ENCODE measurements around the gene SH3D19. TPM values are rescaled to one million over a fixed set of nuclear protein-coding genes. Genes with fewer than 3 reads are reported as not detected.

The SH3D19 gene
- total RNA-seq, 1 donor from 2014 or later: 4.9 TPM

DNA sequence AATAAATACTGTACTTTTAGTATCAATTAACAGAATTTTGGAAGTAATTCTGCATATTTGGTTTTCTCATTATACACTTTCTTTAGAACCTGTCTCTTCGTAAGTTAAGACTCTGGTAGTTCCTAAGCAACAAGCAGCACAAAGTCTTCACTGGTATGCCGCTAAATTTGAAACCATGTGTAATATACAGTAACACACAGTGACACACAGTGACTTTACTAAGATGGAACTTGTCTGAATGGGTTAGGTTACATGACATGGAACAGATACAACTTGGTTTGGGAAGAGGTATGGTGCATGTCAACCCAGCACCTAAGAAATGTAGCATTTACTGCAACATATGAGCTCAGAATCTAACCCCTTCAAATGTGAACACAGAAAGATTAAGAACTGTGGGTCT, 132.0 kb downstream of the SH3D19 start:
- no peak overlapping the region for H3K27ac Mint-ChIP-seq (ENCODE audit: unreplicated experiment)
- TF ChIP-seq, protein P1, sequence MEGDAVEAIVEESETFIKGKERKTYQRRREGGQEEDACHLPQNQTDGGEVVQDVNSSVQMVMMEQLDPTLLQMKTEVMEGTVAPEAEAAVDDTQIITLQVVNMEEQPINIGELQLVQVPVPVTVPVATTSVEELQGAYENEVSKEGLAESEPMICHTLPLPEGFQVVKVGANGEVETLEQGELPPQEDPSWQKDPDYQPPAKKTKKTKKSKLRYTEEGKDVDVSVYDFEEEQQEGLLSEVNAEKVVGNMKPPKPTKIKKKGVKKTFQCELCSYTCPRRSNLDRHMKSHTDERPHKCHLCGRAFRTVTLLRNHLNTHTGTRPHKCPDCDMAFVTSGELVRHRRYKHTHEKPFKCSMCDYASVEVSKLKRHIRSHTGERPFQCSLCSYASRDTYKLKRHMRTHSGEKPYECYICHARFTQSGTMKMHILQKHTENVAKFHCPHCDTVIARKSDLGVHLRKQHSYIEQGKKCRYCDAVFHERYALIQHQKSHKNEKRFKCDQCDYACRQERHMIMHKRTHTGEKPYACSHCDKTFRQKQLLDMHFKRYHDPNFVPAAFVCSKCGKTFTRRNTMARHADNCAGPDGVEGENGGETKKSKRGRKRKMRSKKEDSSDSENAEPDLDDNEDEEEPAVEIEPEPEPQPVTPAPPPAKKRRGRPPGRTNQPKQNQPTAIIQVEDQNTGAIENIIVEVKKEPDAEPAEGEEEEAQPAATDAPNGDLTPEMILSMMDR (IDR thresholded peaks at IDR 0.05; ENCODE audit: partially characterized antibody, unreplicated experiment): no peak
- no peaks in the 10 kb centered on the region for H3K27me3 Mint-ChIP-seq (ENCODE audit: unreplicated experiment)
- peaks cover 18% of the 10 kb centered on the region for H3K36me3 Mint-ChIP-seq (ENCODE audit: unreplicated experiment)
- H3K9me3 Mint-ChIP-seq (ENCODE audit: unreplicated experiment): peaks cover 5% of the 10 kb centered on the region
- H3K4me3 Mint-ChIP-seq (ENCODE audit: unreplicated experiment): no peak overlapping the region
- H3K4me1 Mint-ChIP-seq (ENCODE audit: low read depth, unreplicated experiment): no peaks in the 10 kb centered on the region
- no peak for DNase-seq

DNA sequence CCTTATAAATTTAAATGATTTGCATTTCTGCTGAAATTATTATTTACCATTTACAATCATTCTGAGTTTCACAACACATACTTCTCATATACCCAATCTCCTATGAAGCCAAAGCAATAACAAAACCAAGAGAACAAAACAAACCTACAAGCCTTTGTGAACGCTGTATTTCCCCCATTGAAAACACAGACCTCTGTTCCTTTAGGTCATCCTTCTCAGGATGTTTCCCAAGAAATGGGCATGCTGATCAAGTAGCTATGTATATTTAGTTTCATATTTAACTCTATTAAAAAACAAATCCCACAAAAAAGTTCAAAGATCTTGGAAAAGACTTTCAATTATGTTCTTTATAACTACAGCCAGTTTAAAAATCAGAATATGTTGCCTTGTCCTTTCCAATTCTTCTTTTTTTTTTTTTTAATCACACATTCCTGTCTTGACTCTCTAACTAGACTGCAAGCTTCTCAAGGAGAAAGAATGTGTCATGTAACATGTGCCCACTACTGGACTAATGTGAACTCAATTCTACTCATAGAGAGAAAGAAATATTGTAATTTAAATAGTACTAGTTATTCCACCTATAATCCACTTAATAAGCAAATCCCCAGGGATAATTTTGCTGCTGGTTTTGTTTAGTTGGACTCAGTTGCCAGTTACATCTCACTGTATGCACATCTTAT, 132.7 kb downstream of the SH3D19 start:
- peaks cover 5% of the 10 kb centered on the region for H3K9me3 Mint-ChIP-seq (ENCODE audit: unreplicated experiment)
- no peak overlapping the region for H3K27ac Mint-ChIP-seq (ENCODE audit: unreplicated experiment)
- DNase-seq: no peak
- no peak overlapping the region for H3K4me3 Mint-ChIP-seq (ENCODE audit: unreplicated experiment)
- H3K4me1 Mint-ChIP-seq (ENCODE audit: low read depth, unreplicated experiment): no peaks in the 10 kb centered on the region
- peaks cover 18% of the 10 kb centered on the region for H3K36me3 Mint-ChIP-seq (ENCODE audit: unreplicated experiment)
- TF ChIP-seq, protein P1 (IDR thresholded peaks at IDR 0.05; ENCODE audit: partially characterized antibody, unreplicated experiment): no peak
- no peaks in the 10 kb centered on the region for H3K27me3 Mint-ChIP-seq (ENCODE audit: unreplicated experiment)

DNA sequence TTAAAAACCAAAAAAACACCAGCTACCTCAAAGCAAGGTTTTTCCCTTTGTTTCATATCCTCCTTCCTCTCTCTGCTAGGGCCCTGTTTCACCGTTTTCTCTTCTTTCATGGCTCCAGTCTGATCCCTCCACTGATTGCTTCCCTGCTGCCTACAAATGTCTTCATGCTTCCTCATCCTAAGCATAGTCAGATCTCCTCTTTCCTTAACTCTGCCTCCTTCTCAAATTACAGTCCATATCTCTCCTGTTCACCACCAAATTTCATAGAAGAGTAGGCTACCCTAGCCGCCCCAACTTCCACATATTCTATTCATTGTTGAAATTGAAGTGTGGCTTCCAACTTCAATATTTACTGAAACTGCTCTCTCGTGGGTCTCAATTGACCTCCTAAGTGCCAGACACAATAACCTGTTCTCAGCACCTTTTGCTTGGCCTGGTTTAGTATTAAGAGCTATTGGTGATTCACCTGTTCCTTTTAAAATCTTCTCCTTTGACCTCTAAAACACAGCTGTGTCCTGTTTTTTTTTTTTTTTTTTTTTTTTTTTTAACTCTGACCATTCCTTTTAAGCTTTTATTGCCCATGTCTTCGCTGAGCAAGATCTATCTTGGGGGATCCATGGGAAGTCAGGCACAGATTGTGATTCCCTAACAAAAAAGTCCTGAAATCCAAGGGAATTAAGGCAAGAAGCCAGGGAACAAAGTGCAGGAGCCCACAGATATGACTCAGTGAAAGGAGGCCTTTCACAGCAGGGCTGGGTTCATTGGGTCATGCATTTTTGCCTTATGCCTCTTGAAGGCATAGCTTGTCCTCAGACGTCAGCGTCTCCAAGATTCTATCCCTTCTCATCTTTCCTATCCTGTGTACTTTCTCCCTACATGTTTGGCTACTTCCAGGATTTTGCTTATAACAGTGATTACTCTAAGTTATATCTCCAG, 140.6 kb downstream of the SH3D19 start:
- Mint-ChIP-seq H3K27ac (ENCODE audit: unreplicated experiment) (no peak overlapping the region), H3K27me3 (ENCODE audit: unreplicated experiment) (no peaks in the 10 kb centered on the region), H3K4me1 (ENCODE audit: low read depth, unreplicated experiment) (peaks cover 5% of the 10 kb centered on the region), H3K4me3 (ENCODE audit: unreplicated experiment) (no peak overlapping the region), H3K36me3 (ENCODE audit: unreplicated experiment) (peaks cover 6% of the 10 kb centered on the region), H3K9me3 (ENCODE audit: unreplicated experiment) (peaks cover 1% of the 10 kb centered on the region)
- no peak for DNase-seq
- TF ChIP-seq, protein P1 (IDR thresholded peaks at IDR 0.05; ENCODE audit: partially characterized antibody, unreplicated experiment): no peak

DNA sequence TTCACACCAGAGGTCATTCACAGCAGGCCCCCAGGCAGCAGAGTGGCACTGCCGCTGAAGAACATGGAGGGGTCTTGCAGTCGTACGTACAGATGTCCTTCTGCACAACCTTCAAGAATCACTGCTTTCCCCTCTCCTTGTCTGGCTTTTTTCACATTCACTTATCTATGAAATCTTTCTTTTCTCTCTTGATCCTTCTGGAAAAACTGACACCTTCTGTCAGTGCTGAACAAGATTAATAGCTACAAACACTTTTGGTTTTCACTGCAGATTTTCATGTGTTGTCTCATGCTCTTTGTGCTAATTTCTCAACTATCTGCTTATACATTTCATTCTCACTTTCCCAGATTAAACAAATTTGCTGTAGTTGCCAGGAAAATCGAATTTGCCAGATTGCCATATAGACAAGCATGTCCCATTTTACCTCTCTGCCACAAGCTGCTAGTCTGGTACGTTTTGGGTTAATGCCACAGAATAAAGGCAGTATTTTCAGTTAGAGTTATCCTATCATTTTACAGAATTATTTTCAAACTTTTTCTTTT, 142.9 kb downstream of the SH3D19 start:
- H3K27ac Mint-ChIP-seq (ENCODE audit: unreplicated experiment): no peak overlapping the region
- TF ChIP-seq, protein P1 (IDR thresholded peaks at IDR 0.05; ENCODE audit: partially characterized antibody, unreplicated experiment): no peak
- H3K9me3 Mint-ChIP-seq (ENCODE audit: unreplicated experiment): no peaks in the 10 kb centered on the region
- no peaks in the 10 kb centered on the region for H3K27me3 Mint-ChIP-seq (ENCODE audit: unreplicated experiment)
- peaks cover 5% of the 10 kb centered on the region for H3K4me1 Mint-ChIP-seq (ENCODE audit: low read depth, unreplicated experiment)
- H3K4me3 Mint-ChIP-seq (ENCODE audit: unreplicated experiment): no peak overlapping the region
- no peak for DNase-seq
- no peaks in the 10 kb centered on the region for H3K36me3 Mint-ChIP-seq (ENCODE audit: unreplicated experiment)

All from glutamatergic neuron (in vitro differentiated cells).